PFSK-1 (cell line): ENCODE data around the gene MEMO1.

Source experiments
- FOXP2 ChIP-seq: optimal IDR thresholded peaks from 2 replicates; pipeline ENCODE3; 2011; ENCODE audit warnings: borderline replicate concordance, control low read depth, inconsistent platforms; ENCODE audit not compliant: insufficient read depth; ENCODE audit errors: extremely low read length, extremely low read depth
- POLR2AphosphoS5 ChIP-seq: IDR thresholded peaks from 2 replicates; pipeline ENCODE4 v1.6.1; 2012; ENCODE audit warnings: low read depth, mild to moderate bottlenecking, control low read depth, low read length, moderate library complexity
- SIN3A ChIP-seq: IDR thresholded peaks from 2 replicates; pipeline ENCODE4 v1.6.1; 2012; ENCODE audit warnings: mild to moderate bottlenecking, low read length, moderate library complexity, borderline replicate concordance; ENCODE audit not compliant: insufficient read depth
- TAF1 ChIP-seq: IDR thresholded peaks from 2 replicates; pipeline ENCODE4 v1.6.1; 2012; ENCODE audit warnings: low read length, control low read depth, borderline replicate concordance; ENCODE audit not compliant: insufficient read depth
- TF ChIP-seq, protein P1 (sequence below), 2 experiments: IDR thresholded peaks; 2 replicates each; pipeline versions ENCODE4 v1.6.1 to v1.8.0; 2011 to 2012; ENCODE audit warnings: low read depth in 2 of 2, low read length in 2 of 2, control low read depth in 1 of 2, inconsistent platforms in 1 of 2, mild to moderate bottlenecking in 1 of 2, moderate library complexity in 1 of 2; ENCODE audit not compliant: insufficient read depth in 1 of 2

Gene MEMO1

DNA sequence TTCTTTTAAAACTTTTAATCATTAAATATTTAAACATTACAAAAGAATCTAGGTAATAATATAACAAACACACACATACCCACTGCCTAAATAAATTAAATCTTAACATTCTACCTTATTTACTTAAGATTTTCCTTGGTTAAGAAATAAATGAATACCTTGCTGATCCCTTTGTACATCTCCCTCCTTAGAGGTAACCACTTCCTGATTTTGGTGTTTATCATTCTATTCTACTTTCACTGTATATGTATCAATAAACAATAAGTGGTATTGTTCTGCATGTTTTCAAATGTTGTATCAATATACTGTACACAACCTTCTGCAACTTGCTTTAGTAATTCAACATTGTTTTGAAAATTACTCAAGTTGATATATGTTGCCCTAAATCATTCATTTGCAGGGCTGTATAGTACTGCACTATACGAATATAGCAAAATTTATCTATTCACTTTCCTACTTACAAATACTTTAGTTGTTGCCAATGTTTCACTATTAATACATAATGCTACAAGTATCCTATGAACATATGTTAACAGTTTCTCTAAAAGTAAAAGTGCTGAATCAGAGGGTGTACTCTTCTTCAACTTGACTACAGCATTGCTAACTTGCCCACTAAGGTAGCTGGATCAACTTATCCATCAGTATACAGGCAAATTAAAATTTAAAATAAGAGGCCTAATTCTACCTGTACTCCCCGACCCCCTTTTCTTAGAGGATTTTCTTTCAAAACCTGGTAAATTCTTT lies 65.8 kb downstream of the MEMO1 start:
- TF ChIP-seq POLR2AphosphoS5 (no peak), SIN3A (no peak), TAF1 (no peak), FOXP2 (no peak)
- TF ChIP-seq, protein P1, sequence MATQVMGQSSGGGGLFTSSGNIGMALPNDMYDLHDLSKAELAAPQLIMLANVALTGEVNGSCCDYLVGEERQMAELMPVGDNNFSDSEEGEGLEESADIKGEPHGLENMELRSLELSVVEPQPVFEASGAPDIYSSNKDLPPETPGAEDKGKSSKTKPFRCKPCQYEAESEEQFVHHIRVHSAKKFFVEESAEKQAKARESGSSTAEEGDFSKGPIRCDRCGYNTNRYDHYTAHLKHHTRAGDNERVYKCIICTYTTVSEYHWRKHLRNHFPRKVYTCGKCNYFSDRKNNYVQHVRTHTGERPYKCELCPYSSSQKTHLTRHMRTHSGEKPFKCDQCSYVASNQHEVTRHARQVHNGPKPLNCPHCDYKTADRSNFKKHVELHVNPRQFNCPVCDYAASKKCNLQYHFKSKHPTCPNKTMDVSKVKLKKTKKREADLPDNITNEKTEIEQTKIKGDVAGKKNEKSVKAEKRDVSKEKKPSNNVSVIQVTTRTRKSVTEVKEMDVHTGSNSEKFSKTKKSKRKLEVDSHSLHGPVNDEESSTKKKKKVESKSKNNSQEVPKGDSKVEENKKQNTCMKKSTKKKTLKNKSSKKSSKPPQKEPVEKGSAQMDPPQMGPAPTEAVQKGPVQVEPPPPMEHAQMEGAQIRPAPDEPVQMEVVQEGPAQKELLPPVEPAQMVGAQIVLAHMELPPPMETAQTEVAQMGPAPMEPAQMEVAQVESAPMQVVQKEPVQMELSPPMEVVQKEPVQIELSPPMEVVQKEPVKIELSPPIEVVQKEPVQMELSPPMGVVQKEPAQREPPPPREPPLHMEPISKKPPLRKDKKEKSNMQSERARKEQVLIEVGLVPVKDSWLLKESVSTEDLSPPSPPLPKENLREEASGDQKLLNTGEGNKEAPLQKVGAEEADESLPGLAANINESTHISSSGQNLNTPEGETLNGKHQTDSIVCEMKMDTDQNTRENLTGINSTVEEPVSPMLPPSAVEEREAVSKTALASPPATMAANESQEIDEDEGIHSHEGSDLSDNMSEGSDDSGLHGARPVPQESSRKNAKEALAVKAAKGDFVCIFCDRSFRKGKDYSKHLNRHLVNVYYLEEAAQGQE (IDR thresholded peaks at IDR 0.05; ENCODE audit: insufficient read depth in 1 of 2, low read depth in 2 of 2, low read length in 2 of 2): no peak

DNA sequence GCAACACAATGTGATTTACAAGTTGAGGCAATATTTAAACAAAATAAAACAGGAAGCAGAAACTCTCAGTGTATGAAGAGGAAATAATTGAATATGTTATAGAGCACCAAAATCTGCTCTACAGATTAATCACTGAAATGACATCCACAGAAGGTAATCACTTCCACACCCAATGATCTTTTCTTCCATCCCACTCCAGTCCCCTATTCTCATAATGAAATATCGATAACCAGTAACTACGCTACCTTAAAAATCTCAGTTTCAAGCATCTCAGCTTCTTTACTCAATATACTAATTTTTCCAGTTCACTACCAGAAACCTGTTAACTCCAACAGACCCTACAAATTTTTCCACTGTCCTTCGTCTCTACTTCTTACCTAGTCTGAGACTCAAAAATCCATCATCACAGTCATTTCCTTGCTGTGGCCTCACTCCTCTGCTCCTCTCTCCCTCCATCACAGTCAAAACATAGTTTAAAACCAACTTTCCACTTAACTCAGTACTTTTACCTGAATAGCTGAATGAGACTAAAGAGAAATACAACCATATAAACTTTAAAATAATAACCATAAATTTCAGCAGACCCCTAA lies 67.1 kb downstream of the MEMO1 start:
- TF ChIP-seq, protein P1 (IDR thresholded peaks at IDR 0.05; ENCODE audit: insufficient read depth in 1 of 2, low read depth in 2 of 2, low read length in 2 of 2): no peak
- TF ChIP-seq POLR2AphosphoS5: no peak
- TF ChIP-seq SIN3A: no peak
- no peak for TF ChIP-seq FOXP2
- TF ChIP-seq TAF1: no peak

DNA sequence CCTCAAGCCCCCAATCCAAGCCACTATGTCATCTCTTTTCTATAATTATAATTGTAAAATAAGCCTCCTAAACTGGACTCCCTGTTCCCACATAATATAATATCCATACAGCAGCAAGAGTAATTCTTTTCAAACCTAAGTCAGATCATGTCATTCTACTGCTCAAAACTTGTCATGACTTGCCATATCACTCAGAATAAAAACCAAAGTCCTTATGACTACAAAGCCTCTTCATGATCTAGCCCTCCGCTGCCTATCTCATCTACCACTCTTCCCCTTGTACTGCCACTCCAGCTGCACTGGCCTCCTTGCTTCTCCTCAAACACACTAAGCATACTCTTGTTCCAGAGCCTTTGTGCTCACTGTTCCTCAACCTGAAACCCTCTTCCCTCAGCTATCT lies 69.9 kb downstream of the MEMO1 start:
- TF ChIP-seq TAF1 (no peak), FOXP2 (no peak), POLR2AphosphoS5 (no peak)
- TF ChIP-seq, protein P1 (IDR thresholded peaks at IDR 0.05; ENCODE audit: insufficient read depth in 1 of 2, low read depth in 2 of 2, low read length in 2 of 2): no peak

DNA sequence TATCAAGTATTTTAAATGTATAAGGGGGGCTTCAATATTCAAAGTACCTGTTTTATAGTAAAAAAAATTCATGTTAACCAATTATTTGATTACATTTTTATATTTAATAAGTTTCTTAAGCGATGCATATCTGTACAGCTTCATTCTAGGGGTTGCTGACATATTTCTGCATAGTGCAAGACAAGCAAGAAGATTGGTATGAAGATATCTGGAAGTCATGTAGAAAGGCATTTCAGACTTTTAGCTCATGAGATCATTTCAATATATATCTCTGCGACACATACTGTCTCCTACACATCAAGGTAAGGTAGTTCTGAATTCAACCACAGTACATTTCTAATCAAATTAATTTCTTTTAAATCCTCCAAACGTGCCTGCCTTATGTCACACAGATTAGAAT lies 73.1 kb downstream of the MEMO1 start:
- TF ChIP-seq FOXP2 (no peak), SIN3A (no peak)

DNA sequence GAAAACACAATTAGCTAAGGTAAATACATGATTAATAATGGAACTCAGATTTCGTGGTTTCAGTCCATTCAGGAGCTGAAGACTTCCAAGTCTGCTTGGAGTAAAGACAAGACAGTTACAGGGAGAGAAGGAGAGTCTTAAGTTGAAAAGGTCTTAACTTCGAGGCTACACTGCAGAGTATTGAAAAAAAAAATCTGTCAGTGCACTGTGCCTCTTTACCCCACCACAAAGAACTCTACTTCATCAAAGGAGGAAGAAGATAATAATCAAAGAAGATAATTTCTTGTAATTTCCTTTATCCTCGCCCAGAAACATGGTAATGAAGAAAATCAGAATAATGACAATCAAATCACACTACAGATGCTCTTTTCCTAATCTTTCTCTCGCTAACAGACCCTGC lies 75.4 kb downstream of the MEMO1 start:
- TF ChIP-seq TAF1 (no peak), FOXP2 (no peak), POLR2AphosphoS5 (no peak), SIN3A (no peak)
- TF ChIP-seq, protein P1 (IDR thresholded peaks at IDR 0.05; ENCODE audit: insufficient read depth in 1 of 2, low read depth in 2 of 2, low read length in 2 of 2): no peak

DNA sequence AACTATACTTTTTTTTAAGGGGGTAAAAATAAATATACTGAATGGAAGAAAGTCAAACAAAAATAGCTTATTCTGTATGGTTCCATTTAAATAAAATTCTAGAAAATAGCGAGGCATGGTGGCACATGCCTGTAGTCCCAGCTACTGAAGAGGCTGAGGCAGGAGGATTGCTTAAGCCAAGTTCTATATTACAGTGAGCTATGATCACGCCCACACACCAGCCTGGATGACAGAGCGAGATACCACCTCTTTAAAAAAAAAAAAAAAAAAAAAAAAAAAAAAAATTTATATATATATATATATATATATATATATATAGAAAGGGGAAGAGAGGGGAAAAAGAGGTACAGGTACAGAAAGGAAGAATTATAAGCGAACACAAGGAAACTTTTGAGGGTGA lies 77.7 kb downstream of the MEMO1 start:
- TF ChIP-seq SIN3A (no peak), FOXP2 (no peak), TAF1 (no peak), POLR2AphosphoS5 (no peak)
- TF ChIP-seq, protein P1 (IDR thresholded peaks at IDR 0.05; ENCODE audit: insufficient read depth in 1 of 2, low read depth in 2 of 2, low read length in 2 of 2): no peak
